ENCODE measurements around the gene TP53AIP1. TPM values are rescaled to one million over a fixed set of nuclear protein-coding genes. Genes with fewer than 3 reads are reported as not detected.

The TP53AIP1 gene
- total and polyA plus RNA-seq, 2 experiments from 2014 or later, result 0.07 TPM; not detected in 1

DNA sequence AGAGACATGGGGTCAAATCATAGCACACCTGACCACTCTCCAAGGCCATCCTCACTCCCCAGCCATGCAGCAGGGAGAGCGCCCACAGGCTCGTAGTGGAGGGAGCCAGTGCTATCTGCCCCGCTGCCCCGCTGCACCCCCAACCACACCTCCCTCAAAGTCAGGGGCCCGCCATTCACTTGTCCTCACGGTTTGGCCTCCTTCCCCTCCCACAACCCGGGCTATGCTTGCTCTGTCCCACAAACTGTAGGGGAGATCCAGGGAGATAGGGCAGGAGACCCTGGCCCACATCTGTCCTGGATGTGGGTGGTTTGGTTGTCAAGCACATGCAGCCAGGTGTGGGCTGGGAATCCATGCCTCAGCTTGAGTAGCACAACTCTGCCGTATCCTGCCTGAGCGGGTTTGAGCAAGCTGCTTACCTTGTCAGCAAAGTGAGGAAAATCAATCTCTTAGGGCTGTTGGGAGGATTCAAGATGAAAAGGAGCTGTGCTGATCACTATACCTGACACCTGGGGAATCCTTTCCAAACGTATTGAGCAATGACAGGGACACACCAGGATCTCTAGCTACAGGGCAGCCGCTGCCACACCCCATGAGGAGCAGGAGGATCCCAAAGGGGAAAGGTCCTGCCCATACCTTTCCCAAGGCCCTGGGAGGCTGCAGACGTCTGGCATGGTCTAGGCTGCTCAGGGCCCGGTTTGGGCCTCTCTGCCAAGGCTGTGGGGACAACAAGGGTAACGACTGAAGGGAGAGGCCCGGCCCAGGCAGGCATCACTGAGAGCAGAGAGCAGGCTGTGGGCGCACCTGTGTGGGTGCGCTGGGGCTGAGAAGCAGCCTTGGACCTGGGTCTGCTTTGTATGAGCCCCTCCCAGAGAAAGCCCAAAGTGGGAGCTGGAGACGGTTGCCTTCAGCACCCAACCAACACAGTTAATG, 28.2 kb downstream of the TP53AIP1 start (continued):
- TF ChIP-seq STAT1 (IDR thresholded peaks at IDR 0.05; ENCODE audit: unreplicated experiment), result no peak

DNA sequence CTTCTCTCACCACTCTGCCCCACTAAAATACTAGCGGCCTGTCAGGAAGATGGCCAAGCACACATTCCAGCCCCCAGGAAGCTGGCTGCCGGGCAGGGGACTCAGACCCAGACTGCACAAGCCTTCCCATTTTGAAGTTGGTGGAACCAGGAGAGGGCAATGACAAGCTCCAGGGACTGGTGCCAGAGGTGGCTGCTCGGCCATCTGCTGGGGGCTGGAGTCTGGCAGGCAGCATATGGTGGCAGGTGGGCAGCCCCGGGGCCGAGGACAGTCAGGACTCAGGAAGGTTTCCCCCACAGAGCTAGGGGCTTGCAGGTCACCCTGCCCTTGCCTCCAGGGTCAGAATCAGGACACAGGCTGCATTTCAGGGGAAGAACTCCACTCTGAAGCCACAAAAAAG, 28.9 kb downstream of the TP53AIP1 start:
- H3K9me2 ChIP-seq (ENCODE audit: insufficient read depth), result no peaks in the 10 kb centered on the region
- no peaks in the 10 kb centered on the region; the same call in 2 of the 3 replicates for H3K36me3 Mint-ChIP-seq (ENCODE audit: low read depth)
- H2AFZ ChIP-seq, result no peak overlapping the region
- H3K4me3 Mint-ChIP-seq, result no peak overlapping the region
- no peaks in the 10 kb centered on the region for H3K36me3 ChIP-seq (ENCODE audit: insufficient read depth)
- H3K9me3 Mint-ChIP-seq, result peaks cover 4% of the 10 kb centered on the region; the same call in 2 of the 3 replicates
- DNase-seq (ENCODE audit: low spot score), result no peak
- H3K79me2 ChIP-seq (replicated peaks; ENCODE audit: insufficient read depth), result no peaks in the 10 kb centered on the region
- H3K4me2 ChIP-seq, result no peak overlapping the region
- no peak for ATAC-seq
- H3K27ac Mint-ChIP-seq, result no peak overlapping the region
- TF ChIP-seq, protein P1, sequence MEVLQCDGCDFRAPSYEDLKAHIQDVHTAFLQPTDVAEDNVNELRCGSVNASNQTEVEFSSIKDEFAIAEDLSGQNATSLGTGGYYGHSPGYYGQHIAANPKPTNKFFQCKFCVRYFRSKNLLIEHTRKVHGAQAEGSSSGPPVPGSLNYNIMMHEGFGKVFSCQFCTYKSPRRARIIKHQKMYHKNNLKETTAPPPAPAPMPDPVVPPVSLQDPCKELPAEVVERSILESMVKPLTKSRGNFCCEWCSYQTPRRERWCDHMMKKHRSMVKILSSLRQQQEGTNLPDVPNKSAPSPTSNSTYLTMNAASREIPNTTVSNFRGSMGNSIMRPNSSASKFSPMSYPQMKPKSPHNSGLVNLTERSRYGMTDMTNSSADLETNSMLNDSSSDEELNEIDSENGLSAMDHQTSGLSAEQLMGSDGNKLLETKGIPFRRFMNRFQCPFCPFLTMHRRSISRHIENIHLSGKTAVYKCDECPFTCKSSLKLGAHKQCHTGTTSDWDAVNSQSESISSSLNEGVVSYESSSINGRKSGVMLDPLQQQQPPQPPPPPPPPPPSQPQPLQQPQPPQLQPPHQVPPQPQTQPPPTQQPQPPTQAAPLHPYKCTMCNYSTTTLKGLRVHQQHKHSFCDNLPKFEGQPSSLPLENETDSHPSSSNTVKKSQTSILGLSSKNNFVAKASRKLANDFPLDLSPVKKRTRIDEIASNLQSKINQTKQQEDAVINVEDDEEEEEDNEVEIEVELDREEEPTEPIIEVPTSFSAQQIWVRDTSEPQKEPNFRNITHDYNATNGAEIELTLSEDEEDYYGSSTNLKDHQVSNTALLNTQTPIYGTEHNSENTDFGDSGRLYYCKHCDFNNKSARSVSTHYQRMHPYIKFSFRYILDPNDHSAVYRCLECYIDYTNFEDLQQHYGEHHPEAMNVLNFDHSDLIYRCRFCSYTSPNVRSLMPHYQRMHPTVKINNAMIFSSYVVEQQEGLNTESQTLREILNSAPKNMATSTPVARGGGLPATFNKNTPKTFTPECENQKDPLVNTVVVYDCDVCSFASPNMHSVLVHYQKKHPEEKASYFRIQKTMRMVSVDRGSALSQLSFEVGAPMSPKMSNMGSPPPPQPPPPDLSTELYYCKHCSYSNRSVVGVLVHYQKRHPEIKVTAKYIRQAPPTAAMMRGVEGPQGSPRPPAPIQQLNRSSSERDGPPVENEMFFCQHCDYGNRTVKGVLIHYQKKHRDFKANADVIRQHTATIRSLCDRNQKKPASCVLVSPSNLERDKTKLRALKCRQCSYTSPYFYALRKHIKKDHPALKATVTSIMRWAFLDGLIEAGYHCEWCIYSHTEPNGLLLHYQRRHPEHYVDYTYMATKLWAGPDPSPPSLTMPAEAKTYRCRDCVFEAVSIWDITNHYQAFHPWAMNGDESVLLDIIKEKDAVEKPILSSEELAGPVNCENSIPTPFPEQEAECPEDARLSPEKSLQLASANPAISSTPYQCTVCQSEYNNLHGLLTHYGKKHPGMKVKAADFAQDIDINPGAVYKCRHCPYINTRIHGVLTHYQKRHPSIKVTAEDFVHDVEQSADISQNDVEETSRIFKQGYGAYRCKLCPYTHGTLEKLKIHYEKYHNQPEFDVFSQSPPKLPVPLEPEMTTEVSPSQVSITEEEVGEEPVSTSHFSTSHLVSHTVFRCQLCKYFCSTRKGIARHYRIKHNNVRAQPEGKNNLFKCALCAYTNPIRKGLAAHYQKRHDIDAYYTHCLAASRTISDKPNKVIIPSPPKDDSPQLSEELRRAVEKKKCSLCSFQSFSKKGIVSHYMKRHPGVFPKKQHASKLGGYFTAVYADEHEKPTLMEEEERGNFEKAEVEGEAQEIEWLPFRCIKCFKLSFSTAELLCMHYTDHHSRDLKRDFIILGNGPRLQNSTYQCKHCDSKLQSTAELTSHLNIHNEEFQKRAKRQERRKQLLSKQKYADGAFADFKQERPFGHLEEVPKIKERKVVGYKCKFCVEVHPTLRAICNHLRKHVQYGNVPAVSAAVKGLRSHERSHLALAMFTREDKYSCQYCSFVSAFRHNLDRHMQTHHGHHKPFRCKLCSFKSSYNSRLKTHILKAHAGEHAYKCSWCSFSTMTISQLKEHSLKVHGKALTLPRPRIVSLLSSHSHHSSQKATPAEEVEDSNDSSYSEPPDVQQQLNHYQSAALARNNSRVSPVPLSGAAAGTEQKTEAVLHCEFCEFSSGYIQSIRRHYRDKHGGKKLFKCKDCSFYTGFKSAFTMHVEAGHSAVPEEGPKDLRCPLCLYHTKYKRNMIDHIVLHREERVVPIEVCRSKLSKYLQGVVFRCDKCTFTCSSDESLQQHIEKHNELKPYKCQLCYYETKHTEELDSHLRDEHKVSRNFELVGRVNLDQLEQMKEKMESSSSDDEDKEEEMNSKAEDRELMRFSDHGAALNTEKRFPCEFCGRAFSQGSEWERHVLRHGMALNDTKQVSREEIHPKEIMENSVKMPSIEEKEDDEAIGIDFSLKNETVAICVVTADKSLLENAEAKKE (CRISPR knock-in tag; IDR thresholded peaks at IDR 0.05), result no peak
- no peak for TF ChIP-seq STAT1 (IDR thresholded peaks at IDR 0.05; ENCODE audit: unreplicated experiment)
- TF ChIP-seq, protein P2, sequence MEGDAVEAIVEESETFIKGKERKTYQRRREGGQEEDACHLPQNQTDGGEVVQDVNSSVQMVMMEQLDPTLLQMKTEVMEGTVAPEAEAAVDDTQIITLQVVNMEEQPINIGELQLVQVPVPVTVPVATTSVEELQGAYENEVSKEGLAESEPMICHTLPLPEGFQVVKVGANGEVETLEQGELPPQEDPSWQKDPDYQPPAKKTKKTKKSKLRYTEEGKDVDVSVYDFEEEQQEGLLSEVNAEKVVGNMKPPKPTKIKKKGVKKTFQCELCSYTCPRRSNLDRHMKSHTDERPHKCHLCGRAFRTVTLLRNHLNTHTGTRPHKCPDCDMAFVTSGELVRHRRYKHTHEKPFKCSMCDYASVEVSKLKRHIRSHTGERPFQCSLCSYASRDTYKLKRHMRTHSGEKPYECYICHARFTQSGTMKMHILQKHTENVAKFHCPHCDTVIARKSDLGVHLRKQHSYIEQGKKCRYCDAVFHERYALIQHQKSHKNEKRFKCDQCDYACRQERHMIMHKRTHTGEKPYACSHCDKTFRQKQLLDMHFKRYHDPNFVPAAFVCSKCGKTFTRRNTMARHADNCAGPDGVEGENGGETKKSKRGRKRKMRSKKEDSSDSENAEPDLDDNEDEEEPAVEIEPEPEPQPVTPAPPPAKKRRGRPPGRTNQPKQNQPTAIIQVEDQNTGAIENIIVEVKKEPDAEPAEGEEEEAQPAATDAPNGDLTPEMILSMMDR (conservative IDR thresholded peaks at IDR 0.05; ENCODE audit: low read depth in 2 of 2), result no peak
- no peak for TF ChIP-seq EZH2phosphoT487 (IDR thresholded peaks at IDR 0.05; ENCODE audit: unreplicated experiment)
- TF ChIP-seq EZH2 (IDR thresholded peaks at IDR 0.05; ENCODE audit: low read depth, unreplicated experiment), result no peak
- TF ChIP-seq POLR2AphosphoS5 (IDR thresholded peaks at IDR 0.05; ENCODE audit: low read depth), result no peak
- TF ChIP-seq, protein P3, sequence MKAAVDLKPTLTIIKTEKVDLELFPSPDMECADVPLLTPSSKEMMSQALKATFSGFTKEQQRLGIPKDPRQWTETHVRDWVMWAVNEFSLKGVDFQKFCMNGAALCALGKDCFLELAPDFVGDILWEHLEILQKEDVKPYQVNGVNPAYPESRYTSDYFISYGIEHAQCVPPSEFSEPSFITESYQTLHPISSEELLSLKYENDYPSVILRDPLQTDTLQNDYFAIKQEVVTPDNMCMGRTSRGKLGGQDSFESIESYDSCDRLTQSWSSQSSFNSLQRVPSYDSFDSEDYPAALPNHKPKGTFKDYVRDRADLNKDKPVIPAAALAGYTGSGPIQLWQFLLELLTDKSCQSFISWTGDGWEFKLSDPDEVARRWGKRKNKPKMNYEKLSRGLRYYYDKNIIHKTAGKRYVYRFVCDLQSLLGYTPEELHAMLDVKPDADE (IDR thresholded peaks at IDR 0.05), result no peak
- TF ChIP-seq ZNF331 (CRISPR knock-in tag; IDR thresholded peaks at IDR 0.05; ENCODE audit: low read depth), result no peak
- no peak for TF ChIP-seq CREB1 (CRISPR knock-in tag; IDR thresholded peaks at IDR 0.05; ENCODE audit: low read depth)
- no peak for TF ChIP-seq NANOG (IDR thresholded peaks at IDR 0.05; ENCODE audit: borderline replicate concordance)
- TF ChIP-seq JUNB (IDR thresholded peaks at IDR 0.05; ENCODE audit: unreplicated experiment), result no peak
- H3K27me3 ChIP-seq (ENCODE audit: insufficient read depth), result peaks cover 3% of the 10 kb centered on the region; the same call in 1 of the 2 replicates
- H4K20me1 ChIP-seq (replicated peaks; ENCODE audit: insufficient read depth), result no peaks in the 10 kb centered on the region
- H3K27me3 Mint-ChIP-seq (ENCODE audit: insufficient read depth, low read depth, poor library complexity), result peaks cover 11% of the 10 kb centered on the region
- no peaks in the 10 kb centered on the region; the same call in 2 of the 3 replicates for H3K4me1 Mint-ChIP-seq
- no peak overlapping the region for H3K4me3 ChIP-seq
- H3K27ac ChIP-seq (ENCODE audit: low read depth), result no peak overlapping the region
- no peaks in the 10 kb centered on the region for H3K4me1 ChIP-seq (ENCODE audit: insufficient read depth)
- H3F3A ChIP-seq (replicated peaks; ENCODE audit: low read depth), result no peaks in the 10 kb centered on the region

Data from GM23338 (cell line).